HG03280 (cell line): ENCODE data around the gene HOGA1.

ENCODE experiments used
- ATAC-seq: cut with Tn5 transposase; IDR thresholded peaks from one replicate; pipeline ENCODE4 v1.9.1; 2021; ENCODE audit warnings: mild to moderate bottlenecking, moderate library complexity; ENCODE audit not compliant: unreplicated experiment

HOGA1 gene

DNA sequence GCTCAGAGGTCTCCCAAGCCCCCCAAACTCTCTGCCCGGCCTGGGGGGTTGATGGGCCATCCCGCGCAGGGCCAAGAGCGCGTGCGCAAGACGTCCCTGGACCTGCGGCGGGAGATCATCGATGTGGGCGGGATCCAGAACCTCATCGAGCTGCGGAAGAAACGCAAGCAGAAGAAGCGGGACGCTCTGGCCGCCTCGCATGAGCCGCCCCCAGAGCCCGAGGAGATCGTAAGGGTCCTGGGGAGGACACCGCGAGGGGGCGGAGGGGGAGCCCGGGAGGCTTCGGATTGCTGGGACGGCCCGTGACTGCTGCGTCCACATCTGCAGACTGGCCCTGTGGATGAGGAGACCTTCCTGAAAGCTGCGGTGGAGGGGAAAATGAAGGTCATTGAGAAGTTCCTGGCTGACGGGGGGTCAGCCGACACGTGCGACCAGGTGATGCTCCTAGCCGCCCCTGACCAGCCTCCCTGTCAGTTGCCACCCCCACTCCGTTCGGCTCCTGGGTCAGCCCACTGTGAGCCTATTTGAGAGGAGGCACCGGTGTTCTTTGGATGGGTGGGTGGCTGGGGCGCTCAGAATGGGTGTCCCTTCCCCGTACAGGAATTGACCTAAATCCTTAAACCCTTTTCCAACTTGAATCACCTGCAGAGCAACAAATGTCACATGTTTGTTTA lies 5.9 kb upstream of the HOGA1 start:
- ATAC-seq = no peak

DNA sequence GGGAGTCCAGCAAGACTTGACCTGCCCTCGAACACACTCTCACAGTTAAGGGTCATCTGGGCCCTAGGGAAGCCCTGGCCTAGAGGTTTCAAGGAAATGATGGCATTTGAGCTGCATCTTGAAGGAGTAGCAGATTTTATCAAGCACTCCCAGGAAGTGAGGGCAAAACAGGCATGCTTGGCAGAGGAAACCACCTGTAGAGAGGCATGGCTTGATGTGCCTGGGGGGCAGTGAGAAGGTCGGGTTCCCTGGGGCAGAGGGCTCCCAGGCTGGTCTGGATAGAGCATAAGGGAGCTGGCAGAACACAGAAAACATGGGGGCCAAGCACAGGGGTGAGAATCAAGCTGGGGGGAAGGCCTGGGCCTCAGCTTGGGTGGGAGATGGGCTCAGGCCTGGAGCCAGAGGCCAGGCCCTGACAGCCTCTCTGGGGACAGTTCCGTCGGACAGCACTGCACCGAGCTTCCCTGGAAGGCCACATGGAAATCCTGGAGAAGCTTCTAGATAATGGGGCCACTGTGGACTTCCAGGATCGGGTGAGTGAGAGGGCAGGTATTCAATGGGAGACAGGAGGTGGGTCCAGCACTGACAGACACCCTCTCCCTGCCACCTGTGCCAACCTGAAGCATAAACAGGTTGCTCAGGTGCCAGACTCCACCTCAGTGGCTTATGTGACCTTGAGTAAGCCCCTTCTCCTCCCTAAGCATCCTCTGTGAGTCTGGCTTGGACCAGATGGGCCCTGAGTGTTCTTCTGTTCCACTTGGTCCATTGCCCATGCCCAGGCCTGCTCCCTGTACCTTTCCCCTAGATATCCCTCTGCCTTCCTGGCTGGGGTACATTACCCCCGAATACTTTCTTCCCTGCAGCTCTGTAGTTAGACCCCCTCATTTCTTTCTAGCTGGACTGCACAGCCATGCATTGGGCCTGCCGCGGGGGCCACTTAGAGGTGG lies 3.5 kb upstream of the HOGA1 start:
- ATAC-seq = no peak

DNA sequence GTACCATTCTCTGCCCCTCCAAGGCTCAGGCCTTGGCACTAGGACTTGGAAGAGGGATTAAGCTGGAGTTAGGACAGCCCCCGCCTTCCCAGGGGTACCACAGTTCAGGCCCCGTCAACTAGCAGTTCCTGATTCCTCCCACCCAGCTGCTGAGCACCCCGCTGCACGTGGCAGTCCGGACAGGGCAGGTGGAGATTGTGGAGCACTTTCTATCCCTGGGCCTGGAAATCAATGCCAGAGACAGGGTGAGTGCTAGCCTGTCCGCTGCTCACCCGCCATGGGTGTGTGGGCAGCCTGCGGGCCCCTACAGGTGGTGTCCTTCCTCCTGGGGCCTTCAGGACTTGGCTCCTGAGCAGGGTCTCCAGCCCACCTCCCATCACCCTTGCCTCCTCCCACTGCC lies 2.0 kb upstream of the HOGA1 start:
- no peak for ATAC-seq

DNA sequence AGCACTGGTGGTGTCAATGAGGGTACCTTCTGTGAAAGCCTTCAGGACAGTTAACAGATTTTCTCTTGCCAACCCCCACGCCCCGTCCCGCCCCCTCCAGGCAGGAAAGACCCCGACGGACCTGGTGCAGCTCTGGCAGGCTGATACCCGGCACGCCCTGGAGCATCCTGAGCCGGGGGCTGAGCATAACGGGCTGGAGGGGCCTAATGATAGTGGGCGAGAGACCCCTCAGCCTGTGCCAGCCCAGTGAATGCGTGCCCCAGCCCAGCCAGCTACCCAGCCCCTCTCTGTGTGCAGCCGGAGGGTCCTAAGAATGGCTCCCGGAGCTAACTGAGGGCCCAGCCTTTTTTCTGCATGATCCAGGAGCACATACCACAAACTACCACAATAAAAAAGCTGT lies 713 bp upstream of the HOGA1 start:
- ATAC-seq = no peak

DNA sequence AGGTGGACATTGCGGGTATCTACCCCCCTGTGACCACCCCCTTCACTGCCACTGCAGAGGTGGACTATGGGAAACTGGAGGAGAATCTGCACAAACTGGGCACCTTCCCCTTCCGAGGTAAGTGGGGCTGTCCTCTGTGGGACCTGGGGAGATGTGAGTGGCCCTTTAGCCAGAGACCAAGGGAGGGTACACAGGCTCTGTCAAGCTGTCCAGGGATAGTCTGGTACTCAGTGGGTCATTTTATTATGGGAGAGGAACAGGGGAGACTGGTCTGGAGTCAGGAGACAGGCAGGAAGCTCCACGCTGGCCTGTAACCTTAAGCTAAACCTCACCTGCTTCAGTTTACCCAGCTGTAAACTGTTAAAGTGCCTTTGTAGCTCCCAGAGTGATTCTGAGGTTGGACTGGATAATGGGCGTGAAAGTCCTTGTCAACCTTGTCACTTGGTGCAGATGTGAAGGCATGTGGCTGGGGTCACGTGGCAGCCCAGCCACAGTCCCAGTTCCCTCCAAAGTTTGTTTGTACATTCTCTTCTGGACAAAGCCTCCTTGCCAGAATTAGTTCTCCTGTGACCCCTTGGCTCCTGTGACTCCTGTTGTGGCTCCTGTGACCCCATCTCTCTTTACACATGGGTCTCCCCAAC lies 729 bp downstream of the HOGA1 start:
- no peak for ATAC-seq

DNA sequence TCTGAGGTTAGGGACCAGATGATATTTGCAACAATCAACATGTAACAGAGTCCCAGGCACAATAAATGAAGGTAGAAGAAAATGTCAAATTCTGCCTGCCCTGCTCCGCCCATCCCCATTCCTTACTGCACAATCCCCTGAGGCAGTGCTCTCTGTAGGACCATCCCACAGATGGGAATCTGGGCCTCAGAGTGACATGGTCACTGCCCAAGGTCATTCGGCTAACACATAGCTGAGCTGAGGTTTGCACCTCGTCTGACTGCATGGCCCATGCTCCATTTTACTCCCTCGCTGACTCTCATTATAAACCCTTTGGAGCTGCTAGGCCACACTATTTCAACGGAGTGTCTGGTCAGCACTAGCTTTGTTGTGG lies 1.2 kb downstream of the HOGA1 start:
- no peak for ATAC-seq

DNA sequence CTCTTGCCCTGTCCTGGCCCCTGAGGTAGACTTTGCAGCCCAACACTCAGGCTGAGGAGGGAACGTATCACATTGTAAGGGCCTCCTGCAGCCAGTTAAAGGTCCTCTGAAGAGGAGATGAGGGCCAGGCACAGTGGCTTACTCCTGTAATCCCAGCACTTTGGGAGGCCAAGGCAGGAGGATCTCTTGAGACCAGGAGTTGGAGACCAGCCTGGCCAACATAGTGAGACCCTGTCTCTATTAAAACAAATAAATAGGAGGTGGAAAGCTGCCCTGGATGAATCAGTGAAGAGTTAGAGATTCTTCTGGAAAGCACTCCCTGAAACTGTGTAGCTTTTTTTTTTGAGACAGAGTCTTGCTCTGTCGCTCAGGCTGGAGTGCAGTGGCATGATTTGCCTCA lies 3.0 kb downstream of the HOGA1 start:
- no peak for ATAC-seq

DNA sequence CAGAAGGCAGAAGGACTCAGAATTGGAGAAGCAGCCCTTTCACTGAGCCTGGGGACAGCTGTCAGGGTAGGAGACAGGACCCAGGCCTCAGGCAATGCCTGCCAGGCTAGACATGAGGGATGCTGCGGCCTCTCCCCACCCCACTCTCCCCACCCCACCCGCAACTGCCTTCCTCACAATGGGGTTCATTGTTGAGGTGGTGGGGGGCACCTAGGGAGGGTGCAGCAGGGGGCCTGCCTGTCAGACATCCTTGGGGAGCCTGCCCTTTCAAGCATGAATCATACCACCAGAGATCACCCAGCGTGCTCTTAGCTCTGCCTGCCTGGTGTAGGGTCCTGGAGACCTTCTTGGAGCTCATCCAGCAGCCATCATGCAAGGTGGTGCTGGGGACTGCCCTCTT lies 5.3 kb downstream of the HOGA1 start, which contains the start of gene C10orf62:
Gene C10orf62, plus strand, starts transcription at position 243 of the 400 bp plus-strand sequence. CDS start 177 bp downstream, outside the sequence.
- ATAC-seq = no peak

DNA sequence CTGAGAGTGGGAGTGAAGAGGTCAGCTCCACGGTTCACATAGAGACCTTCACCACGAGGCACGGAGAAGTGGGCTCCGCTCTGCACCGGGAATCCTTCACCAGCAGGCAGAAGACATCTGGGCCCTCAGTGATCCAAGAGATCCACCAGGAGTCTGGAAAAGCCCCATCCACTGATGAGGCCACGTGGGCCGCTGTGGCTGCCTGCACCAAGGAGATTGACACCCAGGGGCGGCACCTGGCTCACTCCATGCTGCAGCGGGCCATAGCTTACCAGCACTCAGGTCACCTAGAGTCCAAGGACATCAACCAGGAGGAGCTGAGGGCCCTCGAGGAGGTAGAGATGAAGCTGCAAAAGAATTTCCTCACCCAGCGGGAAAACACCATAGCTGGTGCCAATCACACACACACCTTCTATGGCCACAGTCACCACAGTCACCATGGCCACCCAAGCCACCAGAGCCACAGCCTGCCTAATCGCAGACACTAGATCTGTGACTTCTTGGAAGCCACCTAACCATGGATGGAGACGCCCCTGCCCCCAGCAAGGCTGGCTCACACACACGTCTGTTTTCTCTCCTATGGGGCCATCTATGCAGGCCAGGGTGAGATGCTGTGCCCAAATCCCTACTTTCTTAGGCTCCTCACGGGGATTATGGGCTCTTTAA lies 6.0 kb downstream of the HOGA1 start:
- ATAC-seq = no peak

DNA sequence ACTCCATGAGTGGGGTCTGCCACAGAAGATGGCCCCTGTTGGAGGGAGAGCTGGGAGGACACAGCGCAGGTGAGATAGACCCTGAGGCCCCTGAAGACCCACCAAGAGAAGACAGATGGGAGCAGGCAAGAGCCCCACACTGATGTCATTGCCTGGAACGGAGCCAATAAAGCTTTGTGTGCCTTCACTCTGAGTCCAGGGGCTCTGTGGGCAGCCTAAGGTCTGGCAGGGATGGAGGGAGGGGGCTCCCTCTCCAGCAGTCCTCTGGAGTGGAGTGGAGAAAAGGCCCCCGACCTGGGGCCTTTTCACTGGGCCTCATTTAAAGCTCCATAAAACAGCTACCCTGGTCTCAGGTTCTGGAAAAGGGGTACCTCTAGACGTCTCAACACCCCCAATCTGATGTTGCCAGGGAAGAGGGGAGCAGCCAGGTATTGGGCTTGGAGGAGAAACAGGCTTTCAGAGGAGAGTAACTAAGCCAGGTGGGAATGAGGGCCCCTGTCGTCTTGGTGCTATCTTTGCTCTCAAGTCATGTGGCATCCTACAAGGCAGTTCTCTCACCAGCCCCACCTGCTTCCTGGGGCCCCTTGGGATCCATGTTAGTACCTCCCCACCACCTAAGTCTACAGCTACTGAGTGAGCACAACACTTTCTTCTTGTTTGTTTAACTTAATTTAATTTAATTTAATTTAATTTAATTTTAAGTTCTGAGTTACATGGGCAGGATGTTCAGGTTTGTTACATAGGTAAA lies 6.7 kb downstream of the HOGA1 start:
- ATAC-seq = no peak

DNA sequence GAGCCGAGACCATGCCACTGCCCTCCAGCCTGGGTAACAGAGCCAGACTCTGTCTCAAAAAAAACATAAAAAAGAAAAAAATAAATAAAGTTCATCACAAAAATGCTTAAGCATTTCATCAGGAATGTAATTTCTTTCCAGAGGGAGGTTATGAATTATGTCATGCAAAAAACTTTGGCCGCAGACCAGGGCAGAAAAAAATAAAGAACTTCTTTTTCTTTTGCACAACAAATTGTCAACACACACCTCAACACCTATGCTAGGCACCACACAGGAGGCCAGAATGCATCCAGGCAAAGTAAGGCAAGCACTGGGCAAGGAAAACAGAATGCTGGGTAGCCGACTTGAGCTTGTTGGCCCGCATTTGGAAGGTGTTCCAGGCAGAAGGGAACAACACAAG lies 9.2 kb downstream of the HOGA1 start:
- no peak for ATAC-seq

DNA sequence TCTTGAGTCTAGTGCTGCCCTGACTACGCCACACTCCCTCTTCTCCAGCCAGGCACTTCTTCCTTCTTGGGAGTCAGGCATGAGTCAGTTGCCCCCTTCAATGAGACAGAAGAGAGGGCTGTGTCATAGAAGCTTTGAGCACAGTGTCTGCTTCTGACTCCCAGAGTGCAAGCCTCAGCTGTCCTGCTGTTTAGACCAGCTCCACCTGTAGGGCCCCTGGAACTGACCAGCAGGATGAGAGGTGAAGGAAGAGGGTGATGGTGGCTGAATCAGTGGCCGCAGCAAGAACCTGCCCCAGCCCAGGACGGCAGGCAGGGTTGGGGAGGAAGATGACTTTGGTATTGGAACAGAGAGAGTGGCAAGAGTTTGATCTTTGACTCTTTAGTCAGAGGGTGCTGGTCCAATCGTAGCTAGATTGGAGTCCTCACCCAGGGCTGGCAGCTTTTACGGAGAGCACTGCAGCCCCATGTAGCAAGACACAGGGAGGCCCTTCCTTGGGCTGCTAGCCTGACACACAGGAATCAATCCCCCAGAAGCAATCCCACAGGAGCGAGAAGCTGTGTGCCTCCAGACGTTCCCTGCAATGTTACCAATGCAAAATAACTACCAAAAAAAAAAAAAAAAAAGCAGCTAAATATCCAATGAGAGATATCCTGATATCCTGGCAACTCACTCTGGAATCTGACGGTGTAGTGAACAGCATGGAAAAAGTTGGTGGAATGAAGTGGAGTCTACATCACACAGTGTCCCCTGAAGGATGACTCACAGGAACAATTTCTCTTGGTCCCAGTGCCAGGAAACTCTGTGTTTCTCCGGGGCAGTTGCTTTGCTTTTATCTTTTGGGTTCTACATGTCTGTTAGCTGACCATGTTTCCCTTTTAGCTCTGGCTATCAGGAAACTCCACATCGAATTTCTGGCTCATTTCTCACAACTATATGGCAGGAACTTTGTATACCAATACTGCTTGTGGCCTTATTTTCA lies 12.2 kb downstream of the HOGA1 start:
- no peak for ATAC-seq

DNA sequence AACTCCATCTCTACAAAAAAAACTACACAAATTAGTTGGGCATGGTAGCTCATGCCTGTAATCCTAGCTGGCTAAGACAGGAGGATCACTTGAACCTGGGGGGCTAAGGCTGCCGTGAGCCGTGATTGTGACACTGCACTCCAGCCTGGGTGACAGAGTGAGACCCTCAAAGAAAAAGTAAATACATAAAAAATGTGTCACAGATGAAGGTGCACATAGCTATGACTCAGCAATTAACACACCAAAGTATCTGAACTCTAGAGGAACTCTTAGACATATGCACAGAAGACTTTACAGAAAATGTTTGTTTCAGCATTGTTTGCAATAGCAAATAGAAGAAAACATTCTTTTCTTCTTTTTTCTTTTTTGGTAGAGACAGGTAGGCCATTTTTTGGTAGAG lies 13.6 kb downstream of the HOGA1 start:
- no peak for ATAC-seq

DNA sequence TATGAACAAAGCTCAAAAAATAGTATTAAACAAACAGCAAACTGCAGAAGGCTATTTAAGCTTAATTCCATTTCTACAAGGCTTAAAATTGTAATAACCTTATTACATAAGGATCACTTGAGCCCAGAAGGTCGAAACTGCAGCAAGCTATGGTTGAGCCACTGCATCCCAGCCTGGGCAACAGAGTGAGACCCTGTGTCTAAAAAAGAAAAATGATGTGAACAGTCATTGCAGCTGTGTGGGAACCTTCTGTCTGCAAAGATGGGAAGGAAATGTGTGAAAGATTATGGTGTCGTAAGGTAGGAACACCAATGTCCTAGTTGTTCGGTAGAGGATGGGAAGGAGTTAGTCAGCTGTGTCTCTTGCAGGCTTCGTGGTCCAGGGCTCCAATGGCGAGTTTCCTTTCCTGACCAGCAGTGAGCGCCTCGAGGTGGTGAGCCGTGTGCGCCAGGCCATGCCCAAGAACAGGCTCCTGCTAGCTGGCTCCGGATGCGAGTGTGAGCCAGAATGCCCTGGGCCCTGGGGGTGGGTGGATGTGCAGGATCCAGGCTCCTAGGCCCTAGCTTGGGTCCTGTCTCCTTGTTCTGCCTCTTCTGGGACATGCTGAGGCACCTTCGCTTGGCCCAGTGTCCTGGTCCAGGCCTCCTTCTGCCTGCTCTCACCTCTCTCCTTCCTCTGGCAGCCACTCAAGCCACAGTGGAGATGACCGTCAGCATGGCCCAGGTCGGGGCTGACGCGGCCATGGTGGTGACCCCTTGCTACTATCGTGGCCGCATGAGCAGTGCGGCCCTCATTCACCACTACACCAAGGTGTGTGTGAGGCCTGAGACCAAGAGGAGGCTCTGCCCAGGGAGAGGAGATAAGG lies 14.4 kb downstream of the HOGA1 start:
- ATAC-seq = no peak

DNA sequence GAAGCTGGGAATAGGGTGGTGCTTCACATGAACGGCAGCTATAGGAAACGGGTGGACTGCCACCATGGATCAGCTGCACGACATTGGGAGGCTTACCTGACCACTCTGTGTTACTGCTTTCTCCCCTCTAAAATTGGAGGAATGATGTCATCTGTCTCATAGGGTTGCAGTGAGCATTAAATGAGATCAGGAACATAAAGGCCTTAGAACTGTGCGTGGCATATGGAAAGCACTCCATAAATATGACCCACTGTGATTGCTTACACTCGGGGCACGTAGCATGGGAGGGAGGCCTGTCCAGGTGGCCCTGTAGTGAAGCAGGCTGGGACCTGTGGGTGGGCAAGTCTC lies 15.1 kb downstream of the HOGA1 start:
- ATAC-seq = no peak

DNA sequence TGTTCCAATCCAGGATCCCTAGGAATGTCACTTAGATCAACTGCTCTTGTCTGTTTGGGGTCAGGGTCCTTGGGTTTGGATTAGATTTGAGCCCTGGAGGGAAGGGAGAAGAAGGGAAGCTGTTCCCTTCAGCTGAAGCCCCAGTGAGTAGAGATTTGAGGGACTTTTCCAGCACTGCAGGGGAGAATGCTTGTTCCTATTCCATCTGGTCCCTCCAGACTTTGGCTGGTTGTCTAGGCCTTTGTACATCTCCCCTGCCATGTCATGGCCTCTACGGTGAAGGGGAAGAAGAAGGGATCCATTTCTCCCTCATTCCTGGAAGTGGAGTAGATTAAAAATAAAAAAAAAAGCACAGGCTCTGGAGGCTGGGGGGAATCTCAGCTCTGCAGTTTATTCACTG lies 16.4 kb downstream of the HOGA1 start:
- ATAC-seq = no peak

DNA sequence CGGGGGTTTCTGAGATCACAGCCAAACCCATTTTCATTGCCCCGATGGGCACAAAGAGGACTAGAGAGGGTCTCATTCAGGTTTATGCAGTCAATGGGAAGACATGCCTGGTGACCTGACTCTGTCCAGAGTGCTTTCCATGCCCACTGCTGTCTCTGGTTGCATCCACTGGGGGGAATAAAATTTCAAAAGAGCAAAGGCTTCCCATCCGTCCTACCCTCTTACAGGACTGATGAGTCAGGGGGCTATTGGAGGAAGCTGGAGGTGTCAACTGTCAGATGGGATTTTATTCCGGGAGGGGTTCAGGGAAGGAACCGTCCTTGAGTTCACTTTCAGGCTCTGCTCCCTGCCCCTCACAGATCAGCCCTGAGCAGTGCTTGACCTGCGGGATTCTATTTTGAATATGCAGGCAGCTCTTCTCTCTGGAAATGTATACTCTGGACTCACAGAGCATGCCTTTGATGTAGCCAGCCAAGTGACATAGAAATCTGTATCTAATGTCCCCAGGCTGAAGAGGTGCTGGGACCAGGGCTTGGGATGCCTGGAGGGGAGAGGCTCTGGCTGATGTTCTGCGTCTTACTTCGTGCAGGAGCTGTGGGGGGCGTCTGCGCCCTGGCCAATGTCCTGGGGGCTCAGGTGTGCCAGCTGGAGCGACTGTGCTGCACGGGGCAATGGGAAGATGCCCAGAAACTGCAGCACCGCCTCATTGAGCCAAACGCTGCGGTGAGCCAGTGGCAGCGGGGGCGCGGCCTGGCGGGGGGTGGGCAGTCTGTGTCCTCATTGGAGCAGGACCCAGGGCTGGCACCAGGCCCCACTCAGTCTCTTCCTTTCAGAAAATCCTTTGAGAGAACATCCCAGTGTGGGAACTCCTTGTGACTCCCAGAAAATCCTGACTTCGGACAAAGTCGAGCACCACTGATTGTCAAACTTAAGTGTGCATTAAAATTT lies 17.4 kb downstream of the HOGA1 start:
- no peak for ATAC-seq
